ENCODE results near the gene SBK2. TPM values are rescaled to one million over a fixed set of nuclear protein-coding genes. Genes with fewer than 3 reads are reported as not detected.
A peak's percentile ranks its signal among the peaks of the same experiment; 100 is the strongest.

SBK2 gene
- total and polyA plus RNA-seq, 2 donors (not counting 1 experiment from before 2014, with no cell fraction given): not detected

DNA sequence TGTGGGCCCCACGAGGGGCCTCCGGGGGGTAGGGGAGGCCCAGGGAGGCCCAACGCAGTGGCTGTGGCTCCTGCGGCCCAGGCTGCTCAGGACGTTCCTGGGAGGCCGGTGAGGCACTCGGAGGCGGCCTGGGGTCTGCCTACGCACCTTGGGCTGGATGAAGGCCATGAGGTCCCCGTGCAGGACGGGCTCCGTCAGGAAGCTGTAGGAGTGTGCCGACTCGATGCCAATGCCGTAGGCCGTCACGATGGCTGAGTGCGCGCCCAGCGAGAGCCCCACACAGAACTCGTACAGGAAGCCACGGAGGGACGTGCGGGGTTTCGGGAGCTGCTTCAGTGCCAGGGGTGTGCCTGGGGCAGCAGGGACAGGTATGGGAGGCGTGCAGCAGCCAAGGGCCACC, 5.9 kb downstream of the SBK2 start:
- no peak overlapping the region for H3K9ac ChIP-seq (ENCODE audit: insufficient read depth, low read length)
- no peaks in the 10 kb centered on the region for H3K27me3 ChIP-seq (ENCODE audit: control insufficient read depth, insufficient read depth, low read length)
- H3K4me1 ChIP-seq (ENCODE audit: control insufficient read depth, extremely low read depth, insufficient read depth, low read length): peaks cover 3% of the 10 kb centered on the region
- no peak overlapping the region for H3K27ac ChIP-seq (ENCODE audit: insufficient read depth, low read length)
- DNase-seq (ENCODE audit: low read depth in 2 of 2): no peak
- H4K20me1 ChIP-seq (ENCODE audit: control insufficient read depth, extremely low read depth, insufficient read depth, low read length): no peaks in the 10 kb centered on the region
- no peaks in the 10 kb centered on the region for H3K79me2 ChIP-seq (ENCODE audit: control insufficient read depth, insufficient read depth, low read length)
- H3K9me3 ChIP-seq (ENCODE audit: control insufficient read depth, insufficient read depth, low read depth, low read length): no peaks in the 10 kb centered on the region
- H2AFZ ChIP-seq (ENCODE audit: low read length): no peak overlapping the region
- H3K36me3 ChIP-seq (ENCODE audit: control insufficient read depth, insufficient read depth, low read length): no peaks in the 10 kb centered on the region
- H3K4me2 ChIP-seq (ENCODE audit: extremely low read depth, insufficient read depth, low read length): no peak overlapping the region
- no peak overlapping the region for H3K4me3 ChIP-seq (replicated peaks in 1 of 4; ENCODE audit: control extremely low read depth in 1 of 4, insufficient read depth in 1 of 4, low read depth in 3 of 4, low read length in 4 of 4)
- no peak for TF ChIP-seq EZH2 (IDR thresholded peaks at IDR 0.05; ENCODE audit: low read length, missing control alignments)
- TF ChIP-seq, protein P1, sequence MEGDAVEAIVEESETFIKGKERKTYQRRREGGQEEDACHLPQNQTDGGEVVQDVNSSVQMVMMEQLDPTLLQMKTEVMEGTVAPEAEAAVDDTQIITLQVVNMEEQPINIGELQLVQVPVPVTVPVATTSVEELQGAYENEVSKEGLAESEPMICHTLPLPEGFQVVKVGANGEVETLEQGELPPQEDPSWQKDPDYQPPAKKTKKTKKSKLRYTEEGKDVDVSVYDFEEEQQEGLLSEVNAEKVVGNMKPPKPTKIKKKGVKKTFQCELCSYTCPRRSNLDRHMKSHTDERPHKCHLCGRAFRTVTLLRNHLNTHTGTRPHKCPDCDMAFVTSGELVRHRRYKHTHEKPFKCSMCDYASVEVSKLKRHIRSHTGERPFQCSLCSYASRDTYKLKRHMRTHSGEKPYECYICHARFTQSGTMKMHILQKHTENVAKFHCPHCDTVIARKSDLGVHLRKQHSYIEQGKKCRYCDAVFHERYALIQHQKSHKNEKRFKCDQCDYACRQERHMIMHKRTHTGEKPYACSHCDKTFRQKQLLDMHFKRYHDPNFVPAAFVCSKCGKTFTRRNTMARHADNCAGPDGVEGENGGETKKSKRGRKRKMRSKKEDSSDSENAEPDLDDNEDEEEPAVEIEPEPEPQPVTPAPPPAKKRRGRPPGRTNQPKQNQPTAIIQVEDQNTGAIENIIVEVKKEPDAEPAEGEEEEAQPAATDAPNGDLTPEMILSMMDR (conservative IDR thresholded peaks at IDR 0.05 in 1 of 2, IDR thresholded peaks at IDR 0.05 in 1 of 2; ENCODE audit: low read depth in 1 of 2, low read length in 2 of 2): no peak

DNA sequence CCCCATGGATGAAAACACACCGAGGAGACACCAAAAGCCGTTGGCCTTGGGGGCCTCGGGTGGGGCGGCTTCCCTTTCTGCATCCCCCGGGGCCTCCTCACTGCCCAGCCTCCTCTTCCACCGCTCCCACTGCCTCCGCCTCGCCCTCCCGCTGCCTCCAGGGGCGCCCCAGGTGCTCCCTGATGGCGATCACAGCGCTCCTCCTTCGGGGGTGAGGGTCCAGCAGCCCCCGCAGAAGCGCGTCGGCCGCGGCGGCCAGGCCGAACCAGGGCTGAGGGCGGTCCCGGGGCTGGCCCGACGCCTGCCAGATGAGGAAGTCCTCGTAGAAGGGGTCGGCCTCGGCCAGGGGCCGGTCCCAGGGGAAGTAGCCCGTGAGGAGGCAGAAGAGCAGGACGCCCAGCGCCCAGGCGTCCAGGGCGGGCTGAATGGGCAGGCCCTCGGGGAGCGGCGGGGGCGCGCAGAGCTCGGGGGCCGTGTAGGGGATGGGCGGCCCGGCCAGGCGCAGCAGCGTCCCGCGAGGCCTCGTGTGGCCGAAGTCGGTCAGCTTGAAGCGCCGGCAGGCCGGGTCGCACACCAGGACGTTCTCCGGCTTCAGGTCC, 7.2 kb downstream of the SBK2 start:
- no peaks in the 10 kb centered on the region for H3K79me2 ChIP-seq (ENCODE audit: control insufficient read depth, insufficient read depth, low read length)
- no peak for DNase-seq (ENCODE audit: low read depth in 2 of 2)
- no peaks in the 10 kb centered on the region for H3K36me3 ChIP-seq (ENCODE audit: control insufficient read depth, insufficient read depth, low read length)
- H3K27ac ChIP-seq (ENCODE audit: insufficient read depth, low read length): no peak overlapping the region
- no peak overlapping the region for H3K9ac ChIP-seq (ENCODE audit: insufficient read depth, low read length)
- H3K4me2 ChIP-seq (ENCODE audit: extremely low read depth, insufficient read depth, low read length): no peak overlapping the region
- H3K4me1 ChIP-seq (ENCODE audit: control insufficient read depth, extremely low read depth, insufficient read depth, low read length): peaks cover 5% of the 10 kb centered on the region
- no peaks in the 10 kb centered on the region for H3K27me3 ChIP-seq (ENCODE audit: control insufficient read depth, insufficient read depth, low read length)
- H3K9me3 ChIP-seq (ENCODE audit: control insufficient read depth, insufficient read depth, low read depth, low read length): no peaks in the 10 kb centered on the region
- no peak overlapping the region for H3K4me3 ChIP-seq (replicated peaks in 1 of 4; ENCODE audit: control extremely low read depth in 1 of 4, insufficient read depth in 1 of 4, low read depth in 3 of 4, low read length in 4 of 4)
- no peaks in the 10 kb centered on the region for H4K20me1 ChIP-seq (ENCODE audit: control insufficient read depth, extremely low read depth, insufficient read depth, low read length)
- no peak for TF ChIP-seq EZH2 (IDR thresholded peaks at IDR 0.05; ENCODE audit: low read length, missing control alignments)
- TF ChIP-seq, protein P1 (conservative IDR thresholded peaks at IDR 0.05 in 1 of 2, IDR thresholded peaks at IDR 0.05 in 1 of 2; ENCODE audit: low read depth in 1 of 2, low read length in 2 of 2): no peak
- H2AFZ ChIP-seq (ENCODE audit: low read length): no peak overlapping the region

DNA sequence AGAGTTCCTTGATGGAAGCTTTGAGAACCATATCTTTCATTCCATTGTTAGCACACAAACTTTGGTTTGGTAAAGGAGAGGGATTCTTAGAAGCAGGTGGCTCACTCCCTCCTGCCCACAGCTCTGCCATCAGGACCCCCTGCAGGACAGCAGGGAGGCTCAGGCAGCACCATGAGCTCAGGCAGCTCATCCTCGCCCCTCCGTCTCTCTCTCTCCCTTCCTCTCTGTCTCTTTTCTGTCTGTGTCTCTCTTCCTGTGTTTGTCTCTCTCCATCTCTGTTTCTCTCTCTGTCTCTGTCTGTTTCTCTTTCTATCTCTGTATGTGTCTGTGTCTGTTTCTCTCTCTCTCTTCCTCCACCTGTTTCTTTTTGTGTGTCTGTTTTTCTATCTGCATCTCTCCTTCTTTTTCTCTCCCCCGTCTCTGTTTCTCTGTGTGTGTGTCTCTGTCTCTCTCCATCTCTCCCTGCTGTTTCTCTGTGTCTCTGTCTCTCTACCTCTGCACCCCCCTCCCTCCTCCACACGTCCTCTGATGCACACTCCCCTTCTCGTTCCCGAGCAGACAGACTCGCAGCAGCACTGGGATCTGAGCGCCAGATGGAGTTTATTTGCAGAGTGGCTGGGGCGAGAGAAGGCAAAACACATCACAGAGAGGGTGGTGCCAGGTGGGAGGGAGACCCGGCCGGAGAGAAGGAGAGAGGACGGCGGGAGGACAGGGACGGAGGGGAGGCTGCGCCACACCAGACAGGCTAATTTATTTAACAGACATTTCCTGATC, 8.7 kb downstream of the SBK2 start:
- H2AFZ ChIP-seq (ENCODE audit: low read length): no peak overlapping the region
- DNase-seq (ENCODE audit: low read depth in 2 of 2): peak in 1 of 2 donors; percentile 20
- TF ChIP-seq, protein P1 (conservative IDR thresholded peaks at IDR 0.05 in 1 of 2, IDR thresholded peaks at IDR 0.05 in 1 of 2; ENCODE audit: low read depth in 1 of 2, low read length in 2 of 2): no peak
- TF ChIP-seq EZH2 (IDR thresholded peaks at IDR 0.05; ENCODE audit: low read length, missing control alignments): no peak

More for the DNA sequence above, 8.7 kb downstream of the SBK2 start:
- Histone ChIP-seq H3K27me3 (ENCODE audit: control insufficient read depth, insufficient read depth, low read length) (no peaks in the 10 kb centered on the region), H3K9ac (ENCODE audit: insufficient read depth, low read length) (peak overlapping the region; percentile 16), H4K20me1 (ENCODE audit: control insufficient read depth, extremely low read depth, insufficient read depth, low read length) (no peaks in the 10 kb centered on the region), H3K79me2 (ENCODE audit: control insufficient read depth, insufficient read depth, low read length) (no peaks in the 10 kb centered on the region), H3K4me2 (ENCODE audit: extremely low read depth, insufficient read depth, low read length) (peak overlapping the region; percentile 44), H3K9me3 (ENCODE audit: control insufficient read depth, insufficient read depth, low read depth, low read length) (no peaks in the 10 kb centered on the region), H3K36me3 (ENCODE audit: control insufficient read depth, insufficient read depth, low read length) (no peaks in the 10 kb centered on the region), H3K4me1 (ENCODE audit: control insufficient read depth, extremely low read depth, insufficient read depth, low read length) (peaks cover 5% of the 10 kb centered on the region), H3K4me3 (replicated peaks in 1 of 4; ENCODE audit: control extremely low read depth in 1 of 4, insufficient read depth in 1 of 4, low read depth in 3 of 4, low read length in 4 of 4) (no peak overlapping the region), H3K27ac (ENCODE audit: insufficient read depth, low read length) (no peak overlapping the region)
